HG03469 (cell line): ENCODE results near the gene LRFN2.

Experiments used
- ATAC-seq: cut with Tn5 transposase; IDR thresholded peaks from one replicate; pipeline ENCODE4 v1.9.1; 2021; ENCODE audit warnings: mild to moderate bottlenecking, moderate library complexity, moderate number of reproducible peaks; ENCODE audit not compliant: unreplicated experiment

LRFN2 gene

DNA sequence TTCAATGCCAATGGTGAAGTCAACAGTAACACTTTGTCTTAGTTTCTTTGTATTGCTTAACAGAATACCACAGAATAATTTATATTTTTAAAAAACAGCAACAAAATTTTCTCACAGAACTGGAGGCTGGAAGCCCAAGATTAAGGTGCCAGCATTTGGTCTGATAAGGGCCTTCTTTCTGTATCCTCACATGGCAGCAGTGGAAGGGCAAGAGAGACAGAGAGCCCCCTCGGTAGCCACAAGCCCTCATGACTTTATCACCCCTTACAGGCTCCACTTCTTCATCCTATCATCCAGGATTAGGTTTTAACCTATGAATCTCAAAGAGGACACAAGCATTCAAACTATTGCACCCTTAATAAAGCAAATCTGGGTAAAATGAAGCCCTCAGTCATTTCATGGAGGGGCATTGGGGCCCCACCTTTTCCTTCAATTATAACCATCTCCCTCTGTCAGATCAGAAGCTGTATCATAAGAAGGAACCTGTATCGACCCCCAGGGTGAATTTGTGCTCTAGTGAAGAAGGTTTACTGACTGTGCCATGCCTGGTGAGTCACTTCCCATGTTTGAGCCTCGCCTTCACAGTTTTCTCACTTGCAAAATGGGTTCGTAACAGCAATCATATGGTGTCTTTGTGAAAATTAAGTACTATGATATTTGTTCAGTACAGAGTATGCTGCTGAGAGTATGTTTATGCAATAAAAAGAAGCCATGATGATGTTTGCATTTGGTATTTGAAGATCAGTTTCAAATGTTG, 178.2 kb downstream of the LRFN2 start:
- ATAC-seq: no peak

DNA sequence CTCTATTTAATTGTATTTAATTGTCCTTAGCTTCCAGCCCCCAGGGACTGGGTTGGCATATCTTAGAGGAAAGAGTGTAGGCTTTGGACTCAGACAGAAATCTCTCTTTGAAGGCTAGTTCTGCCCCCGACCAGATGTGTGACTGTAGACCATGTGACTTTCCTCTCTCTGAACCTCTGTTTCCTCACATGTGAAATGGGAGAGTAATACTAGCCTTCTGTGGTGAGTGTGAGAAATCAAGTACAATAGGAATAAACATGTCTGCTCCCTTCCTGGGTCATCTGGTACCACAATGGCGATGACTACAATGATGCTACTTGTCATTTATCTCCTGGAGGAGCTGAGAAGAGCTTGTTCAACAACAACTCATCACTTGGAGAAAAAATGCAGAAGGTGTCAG, 179.9 kb downstream of the LRFN2 start:
- ATAC-seq: no peak

DNA sequence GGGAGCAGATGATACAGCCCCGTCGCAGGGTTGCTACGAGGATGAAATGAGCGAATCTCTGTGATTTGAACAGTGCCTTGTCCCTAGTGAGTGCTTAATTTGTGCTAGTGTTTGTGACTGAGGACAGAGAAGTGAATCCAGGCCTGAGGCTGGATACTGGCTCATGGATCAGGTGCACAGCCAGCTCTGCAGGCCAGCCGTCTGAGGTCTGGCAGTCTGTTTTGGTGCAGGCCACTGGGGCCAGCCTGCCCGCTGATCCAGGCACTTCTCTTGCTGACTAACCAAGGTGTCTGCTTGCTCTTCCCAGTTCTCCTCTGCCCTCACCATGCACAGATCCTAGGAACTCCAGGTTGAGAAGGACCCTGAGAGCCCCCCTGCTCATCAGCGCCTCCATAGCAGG, 181.0 kb downstream of the LRFN2 start:
- ATAC-seq: no peak

DNA sequence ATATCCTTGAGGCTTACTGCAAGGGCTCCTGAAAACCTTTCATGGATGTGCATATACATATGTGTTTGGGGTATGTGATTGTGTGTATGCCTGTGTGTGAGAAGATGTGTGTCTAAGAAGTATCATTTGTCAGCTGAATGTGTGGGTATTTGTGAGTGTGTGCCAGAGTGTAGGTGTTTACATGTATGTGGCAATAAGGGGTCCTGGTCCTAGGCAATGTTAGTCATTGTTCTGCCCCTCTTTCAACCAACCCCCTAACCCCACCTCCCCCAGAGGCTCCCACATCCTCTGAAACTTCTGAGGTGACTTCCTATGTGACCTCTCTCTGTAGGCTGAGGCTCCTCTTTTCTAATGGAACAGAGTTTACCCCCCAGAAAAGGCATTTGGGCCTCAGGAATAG, 186.4 kb downstream of the LRFN2 start:
- ATAC-seq: no peak

DNA sequence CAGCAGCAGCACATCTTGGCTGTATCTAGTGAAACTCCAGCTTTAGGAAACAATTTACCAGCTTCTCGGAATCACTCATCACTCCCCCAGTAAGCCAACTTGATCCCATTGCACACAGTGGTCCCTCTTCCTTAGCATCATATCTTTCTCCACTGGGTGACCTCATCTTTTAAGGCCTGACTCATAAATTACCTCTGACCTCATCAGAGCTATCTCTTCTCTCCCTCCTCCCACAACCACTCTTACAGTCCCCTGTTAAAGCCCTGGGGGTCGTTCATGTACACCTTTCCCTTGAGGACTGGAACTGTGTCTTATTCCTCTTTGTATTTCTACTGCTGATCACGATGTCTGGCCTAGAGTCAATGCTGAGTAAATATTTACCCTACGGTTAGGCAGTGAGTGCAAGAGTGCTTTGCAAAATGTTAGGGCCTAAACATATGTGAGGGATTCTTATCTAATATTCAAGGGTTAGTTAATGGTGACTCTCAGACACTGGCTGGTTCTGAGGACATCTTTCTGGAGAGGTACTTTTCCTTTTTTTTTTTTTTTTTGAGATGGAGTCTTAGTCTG, 187.2 kb downstream of the LRFN2 start:
- ATAC-seq: no peak

DNA sequence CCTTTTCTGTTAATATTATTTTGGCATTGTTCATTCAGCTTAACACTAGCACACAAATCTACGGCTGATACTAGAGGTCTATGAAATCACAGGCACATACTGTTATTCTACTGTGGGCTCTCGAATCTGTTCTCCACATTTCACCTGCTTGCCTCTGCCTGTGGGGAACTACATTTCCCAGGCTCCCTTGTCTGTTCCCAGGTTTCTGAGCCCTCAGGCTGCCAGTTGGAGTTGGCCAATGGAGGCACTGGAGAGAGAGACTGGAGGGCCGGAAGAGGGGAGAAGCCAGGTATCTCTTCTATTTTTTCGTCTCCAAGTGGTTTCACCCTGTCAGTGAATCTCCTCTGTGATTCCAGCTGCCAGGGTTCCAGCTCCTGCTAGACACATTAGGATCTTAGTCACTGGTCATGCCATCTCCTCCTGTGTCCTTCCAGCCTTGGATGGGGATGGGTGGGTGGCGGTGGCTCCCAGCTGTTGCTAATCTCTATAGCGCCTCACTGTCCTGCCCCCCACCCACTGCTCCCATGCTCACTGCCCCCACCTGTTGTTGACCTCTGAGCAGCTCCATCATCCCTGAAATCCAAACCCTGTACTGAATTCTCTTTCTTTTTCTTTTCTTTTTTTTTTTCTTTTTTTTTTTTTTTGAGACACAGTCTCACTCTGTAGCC, 188.2 kb downstream of the LRFN2 start:
- ATAC-seq: no peak

DNA sequence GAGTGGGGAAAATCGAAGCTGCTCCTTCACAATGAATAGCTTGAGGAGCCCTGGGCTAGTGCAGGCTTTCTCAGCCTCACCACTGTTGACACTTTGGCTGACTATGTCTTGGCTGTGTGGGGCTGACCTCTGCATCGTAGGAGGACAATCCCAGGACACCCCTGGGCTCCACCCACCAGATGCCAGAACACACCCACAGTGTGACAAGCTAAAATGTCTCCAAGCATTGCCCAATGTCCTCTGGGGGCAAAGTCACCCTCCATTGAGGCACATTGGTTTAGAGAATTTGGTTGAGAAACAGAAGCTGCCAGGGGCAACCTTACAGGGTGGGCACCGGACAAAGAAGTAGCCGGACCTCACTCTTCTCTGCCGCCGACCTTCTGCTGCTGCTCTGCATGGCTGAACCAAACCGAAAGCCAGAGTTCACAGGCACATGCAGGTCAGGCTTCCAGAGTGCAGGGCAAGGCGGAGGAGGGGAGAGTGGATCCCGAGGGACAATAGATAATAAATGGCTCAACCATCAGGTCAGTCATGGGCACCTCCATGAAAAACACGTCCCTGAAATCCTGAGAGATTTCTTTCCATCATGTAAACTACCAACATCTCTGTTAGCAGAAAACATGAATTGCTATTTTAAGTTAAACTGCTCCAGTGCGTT, 189.0 kb downstream of the LRFN2 start:
- no peak for ATAC-seq

DNA sequence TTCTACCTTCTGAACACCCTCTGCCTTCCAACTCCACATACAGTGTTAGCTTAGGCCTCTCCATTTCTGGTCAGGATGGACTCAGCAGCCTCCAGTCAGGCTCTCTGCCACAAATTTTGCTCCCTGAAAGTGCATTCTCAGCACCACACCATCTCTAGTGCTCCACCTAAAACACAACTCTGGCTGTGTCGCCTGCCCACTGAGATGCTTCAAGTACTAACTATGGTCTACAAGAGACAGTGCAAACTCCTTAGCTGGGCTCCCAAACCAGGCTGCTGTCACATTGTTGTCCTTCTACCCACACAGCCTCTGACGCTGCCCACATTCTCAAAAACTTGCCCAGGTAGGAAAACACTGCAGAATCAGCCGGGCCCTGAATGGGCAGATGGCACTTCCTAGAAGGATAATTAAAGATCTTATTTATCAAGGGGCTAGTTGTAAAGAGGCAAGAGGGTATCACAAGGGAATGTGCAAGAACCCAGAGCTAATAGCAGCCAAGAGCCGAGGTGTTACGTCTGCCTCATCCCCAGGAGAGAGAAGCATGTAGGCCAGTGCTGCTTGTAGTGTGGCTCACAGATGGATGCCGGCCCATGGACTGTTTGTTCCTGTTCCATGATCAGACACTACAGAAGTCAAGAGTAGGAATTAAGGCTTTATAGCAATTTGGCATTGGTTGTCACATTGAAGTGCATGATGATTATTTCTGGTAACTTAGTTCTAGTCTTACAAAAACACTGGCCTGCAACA, 189.7 kb downstream of the LRFN2 start:
- ATAC-seq: no peak

DNA sequence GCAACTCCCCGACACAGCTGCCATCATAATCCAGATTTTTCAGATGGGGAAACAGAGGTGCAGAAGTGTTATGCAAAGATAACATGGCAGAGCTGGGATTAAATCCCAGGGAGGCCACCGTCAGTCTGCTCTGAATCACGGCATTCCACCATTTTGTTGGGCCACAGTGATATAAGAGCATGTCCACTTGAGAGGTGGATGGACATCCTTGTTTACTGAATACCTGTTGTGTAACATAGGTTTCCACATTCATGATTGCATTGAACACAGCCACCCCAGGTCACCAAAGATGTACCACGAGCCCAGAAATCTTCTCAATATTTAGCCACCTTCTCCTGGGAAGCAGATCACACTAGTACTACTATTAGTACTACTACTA, 191.5 kb downstream of the LRFN2 start:
- no peak for ATAC-seq

DNA sequence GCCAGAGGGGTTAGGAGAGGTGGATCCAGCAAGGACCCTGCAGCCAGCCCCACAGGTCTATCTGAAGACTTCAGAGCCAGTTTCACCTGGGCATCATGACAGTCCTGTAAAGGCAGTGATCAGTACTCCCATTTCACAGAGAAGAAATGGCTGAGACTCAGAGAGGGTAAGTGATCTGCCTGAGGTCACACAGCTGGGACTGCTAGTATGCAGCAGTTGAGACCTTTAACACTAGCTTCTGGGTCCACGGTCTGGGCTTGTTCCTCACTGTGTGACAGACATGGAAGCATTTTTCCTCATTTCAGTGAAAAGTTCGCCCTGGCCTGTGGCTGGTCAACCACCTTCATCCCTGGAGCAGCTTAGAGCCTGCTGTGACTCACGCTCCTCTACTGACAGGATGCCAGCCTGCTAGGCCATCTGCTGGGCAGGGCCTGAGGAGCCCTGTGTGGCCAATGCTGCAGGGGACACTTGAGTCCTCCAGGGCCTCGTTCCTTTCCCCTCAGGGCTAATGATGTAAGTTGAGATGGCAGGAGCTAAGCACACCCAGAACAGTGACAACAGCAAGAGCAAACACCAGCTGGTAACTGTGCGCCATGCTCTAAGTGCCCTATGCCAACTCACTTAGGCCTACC, 192.0 kb downstream of the LRFN2 start:
- no peak for ATAC-seq

DNA sequence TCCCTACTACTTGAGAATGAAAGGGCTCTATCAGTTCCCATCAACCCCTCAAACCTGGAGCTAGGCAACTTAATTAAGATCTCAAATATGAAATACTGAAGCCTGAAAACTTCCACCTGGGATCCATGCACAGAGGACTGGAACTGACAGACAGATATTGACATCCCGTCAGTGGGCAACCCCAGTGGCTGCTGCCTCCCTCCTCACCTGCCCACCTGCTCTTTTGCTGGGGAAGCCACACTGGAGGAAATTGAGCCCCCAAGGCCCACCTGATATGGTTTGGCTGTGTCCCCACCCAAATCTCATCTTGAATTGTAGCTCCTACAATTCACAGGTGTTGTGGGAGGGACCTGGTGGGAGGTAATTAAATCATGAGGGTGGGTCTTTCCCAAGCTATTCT, 192.8 kb downstream of the LRFN2 start:
- ATAC-seq: no peak

DNA sequence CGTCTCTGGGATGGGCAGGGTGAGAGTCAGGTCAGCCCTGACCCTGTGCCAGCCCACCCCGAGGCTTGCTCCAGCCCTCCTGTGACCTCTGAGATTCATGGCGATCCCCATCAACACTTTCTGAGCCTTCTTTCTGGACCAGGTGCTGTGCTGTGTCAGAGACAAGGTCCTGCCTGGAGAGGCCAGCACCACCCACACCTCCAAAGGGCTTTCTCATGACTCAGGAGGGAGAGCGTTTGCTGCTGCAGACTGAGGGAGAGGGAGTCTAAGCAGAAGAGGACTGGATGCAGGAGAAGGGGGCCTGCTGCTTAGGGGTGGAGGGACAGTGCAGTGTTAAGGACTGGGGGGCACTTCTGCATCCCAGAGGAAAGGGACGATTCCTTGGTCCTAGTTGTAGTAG, 193.5 kb downstream of the LRFN2 start:
- ATAC-seq: no peak

DNA sequence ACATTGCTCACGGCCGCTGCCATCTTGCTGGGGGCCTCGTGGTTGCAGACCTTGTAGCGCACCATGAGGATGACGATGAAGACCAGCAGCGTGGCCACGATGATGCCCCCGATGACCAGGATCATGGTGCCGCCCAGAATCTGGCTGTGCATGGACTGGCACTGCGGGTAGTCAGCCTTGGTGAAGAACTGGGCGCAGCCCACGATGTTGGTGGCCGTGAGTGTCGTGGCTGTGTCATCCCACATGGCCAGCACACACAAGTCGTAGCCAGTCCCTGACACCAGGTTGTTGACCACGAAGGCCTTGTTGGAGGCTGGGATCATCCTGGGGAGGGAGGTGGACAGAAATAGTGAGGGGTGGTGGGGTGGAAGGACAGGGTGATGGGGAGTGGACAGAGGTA, 194.6 kb downstream of the LRFN2 start:
- no peak for ATAC-seq

DNA sequence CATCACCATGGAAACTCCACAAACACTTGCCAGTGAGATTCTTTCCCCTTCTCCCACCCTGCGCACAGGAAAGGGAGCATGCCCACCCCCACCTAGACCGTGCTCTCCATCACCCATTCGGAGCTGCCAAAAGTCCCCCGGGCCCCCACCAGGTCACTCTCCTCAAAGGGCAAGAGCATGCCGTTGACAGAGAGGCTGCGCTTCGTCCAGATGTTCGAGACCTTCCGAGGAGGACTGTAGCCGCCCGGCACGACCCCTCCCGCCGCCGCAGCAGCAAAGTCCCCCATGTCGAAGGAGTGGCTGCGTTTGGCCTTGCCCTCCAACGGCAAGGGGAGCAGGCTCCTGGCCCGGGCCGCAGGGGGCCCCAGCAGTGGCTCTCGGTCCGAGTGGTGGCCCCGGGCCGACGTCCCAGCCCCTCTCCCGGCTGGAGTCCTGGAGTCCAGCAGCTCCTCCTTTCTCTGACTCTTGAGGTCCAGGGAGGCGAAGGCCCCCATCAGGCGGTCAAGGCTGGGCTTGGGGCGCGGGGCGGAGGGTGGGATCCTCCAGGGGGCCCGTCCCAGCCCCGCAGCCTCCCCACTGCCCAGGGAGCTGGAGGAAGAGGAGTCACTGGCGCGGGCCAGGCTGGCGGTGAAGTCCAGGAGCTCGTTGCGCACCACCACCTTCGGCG, 195.2 kb downstream of the LRFN2 start:
- ATAC-seq: no peak

DNA sequence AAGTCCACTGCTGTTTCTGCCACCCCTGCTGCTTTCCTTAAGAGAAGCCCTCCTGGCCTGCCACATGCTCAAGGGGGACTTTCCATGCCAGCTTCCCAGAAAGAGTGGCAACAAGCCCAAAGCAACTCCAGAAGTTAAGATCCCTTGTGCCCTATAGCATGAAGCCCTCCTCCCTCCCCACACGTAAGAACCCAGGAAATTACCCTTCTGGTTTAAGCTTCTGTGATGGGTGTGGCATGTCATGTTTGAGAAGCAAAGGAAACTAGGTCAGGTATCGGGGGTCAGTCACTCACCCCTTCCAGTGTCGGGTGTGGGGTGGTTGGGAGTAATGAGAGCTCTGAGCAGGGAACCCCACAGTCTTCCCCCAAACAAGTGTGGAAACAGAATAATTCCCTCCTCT, 196.1 kb downstream of the LRFN2 start:
- no peak for ATAC-seq

DNA sequence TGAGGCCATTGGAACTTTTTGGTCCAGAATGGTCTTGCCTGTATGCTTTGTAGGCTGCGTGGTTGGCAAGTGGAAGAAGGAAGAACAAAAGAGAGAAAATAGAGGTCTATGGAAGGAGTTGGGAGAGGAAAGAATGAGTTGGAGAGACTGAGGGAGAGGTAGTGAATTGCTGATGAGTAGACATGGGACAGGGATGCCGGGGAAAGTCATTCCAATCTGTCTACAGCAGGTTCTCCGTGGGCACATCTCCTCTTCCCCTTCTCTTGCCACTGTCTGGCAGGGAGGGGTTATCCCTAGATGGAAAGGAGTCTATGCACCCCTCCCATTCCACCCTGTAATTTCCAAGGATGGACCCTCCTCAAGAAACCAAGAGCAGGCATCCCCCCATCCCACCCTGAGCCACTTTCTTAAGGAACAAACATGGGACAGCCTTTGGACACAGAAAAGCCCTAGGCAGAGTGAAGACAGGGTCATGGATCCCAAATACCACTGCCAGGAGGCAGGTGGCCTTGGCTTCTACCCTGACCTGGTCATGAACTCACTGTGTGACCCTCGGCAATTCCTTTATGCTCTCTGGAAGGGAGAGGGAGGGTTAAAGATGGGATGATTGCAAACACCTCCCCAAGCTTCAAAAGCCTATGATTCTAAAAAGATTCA, 196.9 kb downstream of the LRFN2 start:
- no peak for ATAC-seq

DNA sequence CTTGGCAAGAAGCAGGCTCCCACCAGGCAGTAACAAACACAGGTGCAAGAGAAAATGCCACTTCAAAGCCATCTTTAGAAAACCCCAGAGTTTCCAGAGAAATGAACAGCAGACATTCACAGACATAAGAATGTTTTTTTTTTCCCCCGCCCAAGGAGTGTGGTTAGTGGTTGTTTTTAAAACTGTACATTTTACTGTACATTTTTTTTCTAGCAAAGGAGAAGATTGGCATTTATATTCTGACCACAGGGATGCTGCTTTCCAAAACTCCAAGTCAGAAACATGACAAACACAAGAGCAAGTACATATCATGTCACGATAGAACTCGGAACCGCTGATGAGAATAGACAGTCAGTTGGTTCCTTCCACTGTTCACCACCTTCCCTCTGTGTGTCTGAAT, 197.9 kb downstream of the LRFN2 start:
- ATAC-seq: no peak

DNA sequence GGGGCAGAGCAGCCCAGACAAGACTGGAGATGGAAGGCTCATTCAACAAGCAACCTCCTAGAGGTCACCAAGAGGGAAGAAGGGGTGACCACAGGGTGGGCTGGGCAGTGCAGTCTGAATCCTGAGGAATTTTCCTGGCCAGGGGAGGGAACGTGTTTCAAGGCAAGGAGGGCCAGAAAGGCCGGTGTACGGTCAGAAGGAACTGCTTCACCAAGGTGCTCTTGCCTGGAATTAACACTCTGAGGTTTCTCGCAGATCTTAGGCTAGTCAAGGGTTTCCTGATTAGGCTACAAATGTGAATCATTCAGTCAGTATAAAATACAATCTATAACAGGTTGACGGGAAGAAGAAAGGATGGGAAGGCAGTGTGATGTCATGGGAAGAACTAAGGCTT, 199.3 kb downstream of the LRFN2 start:
- no peak for ATAC-seq

DNA sequence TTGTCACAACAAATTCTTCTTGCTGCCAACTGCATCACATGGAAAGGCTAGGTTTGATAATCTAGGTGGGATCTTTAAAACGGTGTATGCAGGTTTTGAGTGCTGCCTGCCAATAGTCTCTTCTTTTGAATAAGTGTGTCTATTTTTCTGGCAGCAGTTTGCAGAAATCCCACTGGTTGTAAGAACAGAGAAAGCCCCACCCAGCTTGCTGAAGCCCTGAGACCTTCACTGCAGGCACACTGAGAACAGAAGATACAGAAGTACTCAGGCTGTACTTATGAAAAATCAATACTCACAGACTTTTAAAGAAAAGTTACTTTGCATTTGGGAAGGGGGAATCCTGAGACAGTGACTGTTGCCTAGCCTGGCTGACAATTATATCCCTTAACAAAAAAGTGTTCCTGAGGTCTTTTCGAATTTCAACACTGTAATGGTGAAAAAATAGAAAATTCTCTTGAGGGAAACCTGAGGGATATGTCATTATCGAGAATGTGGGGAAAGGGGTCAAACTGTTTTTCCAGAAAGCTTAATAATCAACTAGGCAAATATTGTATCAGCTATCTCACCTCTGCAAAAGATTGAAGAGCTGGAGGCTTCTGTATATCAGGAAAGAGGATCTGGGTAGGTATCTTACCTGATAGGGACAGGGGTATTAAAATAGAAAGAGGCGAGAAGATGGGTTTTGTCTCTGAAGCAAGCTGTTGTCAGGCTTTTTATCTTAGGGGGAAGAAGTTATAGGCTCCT, 199.9 kb downstream of the LRFN2 start:
- ATAC-seq: no peak
